Activated CD8-positive, alpha-beta memory T cell treated with anti-CD3 and anti-CD28 coated beads, Interleukin-2, amount 50 U/mL, for 4 hours (primary cell): ENCODE results near the gene RPL23.
A peak's percentile ranks its signal among the peaks of the same experiment; 100 is the strongest.

ENCODE experiments used
- DNase-seq: peaks from one replicate; pipeline ENCODE4 v3.0.0-alpha.2; 2020

RPL23 gene

DNA sequence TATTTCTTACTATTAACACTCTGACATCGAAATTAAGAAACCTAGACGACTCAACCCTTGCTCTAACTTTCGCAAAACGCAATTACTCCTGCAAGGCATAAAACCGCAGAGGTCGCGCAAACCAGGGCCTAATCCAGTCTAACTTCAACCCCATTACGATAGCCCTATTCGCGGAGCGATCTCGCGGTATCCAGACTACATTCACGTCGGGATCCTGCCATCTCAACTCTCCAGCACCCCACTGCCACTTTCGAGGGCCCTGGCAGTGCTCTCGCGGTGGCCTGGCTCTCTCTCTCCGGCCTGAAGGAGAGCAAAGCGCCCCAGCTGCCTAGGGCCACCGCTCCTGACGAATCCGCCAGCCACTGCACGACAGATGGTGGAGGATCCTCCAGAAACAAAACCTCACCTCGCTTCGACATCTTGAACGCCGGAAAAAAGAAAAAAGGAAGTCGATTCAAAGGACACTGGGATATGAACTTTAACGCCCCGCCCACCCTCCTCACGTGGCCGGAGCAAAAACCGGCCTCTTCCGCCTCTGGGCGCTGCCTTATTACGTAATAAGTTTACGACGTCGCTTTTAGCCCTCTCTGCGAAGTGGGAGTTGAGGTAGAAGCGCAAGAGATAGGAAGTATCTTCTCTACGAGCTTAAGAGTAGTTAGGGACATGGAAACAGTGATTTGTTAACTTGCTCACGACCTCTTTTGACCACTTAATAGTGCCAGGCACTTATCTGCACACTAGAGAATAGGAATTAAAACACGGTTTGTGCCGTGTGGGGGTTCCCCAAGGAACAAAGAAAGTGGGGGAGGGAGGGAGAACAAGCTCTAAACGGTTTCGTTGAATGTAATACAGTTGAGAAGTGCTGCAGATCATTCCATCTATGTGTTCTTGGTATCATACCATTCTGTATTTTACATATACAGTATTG is at the start of gene RPL23:
Gene RPL23 (minus strand): TSS at position 430 of the 928 bp plus-strand sequence. CDS start 11 bp downstream, at position 419.
- peak; percentile 89 for DNase-seq

GRCh38 chr17:38900978-38901656 is 47.6 kb upstream of the RPL23 start:
- peak; percentile 34 for DNase-seq

DNA sequence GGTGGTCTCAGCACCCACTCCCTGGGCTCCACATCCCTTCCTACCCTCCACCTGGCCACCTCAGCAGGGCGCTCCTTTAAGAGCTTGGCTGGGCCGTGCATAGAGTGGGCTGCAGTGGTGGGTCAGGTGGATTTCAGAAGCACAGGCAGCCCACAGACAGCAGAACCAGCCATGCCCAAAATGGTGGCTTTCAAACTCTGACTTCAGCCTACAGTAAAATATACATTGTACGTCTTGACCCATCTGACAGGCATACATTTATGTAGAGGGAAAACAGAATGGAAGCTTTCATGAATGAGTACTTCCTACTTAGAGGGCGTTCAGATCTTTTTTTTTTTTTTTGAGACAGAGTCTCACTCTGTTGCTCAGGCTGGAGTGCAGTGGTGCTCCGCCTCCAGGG is 45.9 kb upstream of the RPL23 start:
- DNase-seq, result no peak

- peak; percentile 92 for DNase-seq
These were observed 45.4 kb upstream of the RPL23 start for GRCh38 chr17:38898812-38899348.

DNA sequence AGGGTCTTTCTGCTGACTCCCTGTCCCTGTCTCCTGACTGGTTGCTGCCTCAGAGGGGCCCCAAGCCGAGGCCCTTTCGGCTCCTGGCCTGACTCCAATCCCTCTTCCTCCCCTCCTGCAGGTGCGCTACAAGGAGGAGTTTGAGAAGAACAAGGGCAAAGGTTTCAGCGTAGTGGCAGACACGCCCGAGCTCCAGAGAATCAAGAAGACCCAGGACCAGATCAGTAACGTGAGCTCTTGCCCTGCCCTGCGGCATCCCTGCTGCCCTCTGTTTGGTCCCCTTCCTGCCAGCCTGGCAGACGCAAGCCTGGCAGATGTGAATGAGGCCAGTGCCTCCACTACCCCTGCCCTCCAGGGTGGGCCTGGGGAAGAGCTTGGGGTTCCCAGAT is 44.8 kb upstream of the RPL23 start:
- no peak for DNase-seq

DNA sequence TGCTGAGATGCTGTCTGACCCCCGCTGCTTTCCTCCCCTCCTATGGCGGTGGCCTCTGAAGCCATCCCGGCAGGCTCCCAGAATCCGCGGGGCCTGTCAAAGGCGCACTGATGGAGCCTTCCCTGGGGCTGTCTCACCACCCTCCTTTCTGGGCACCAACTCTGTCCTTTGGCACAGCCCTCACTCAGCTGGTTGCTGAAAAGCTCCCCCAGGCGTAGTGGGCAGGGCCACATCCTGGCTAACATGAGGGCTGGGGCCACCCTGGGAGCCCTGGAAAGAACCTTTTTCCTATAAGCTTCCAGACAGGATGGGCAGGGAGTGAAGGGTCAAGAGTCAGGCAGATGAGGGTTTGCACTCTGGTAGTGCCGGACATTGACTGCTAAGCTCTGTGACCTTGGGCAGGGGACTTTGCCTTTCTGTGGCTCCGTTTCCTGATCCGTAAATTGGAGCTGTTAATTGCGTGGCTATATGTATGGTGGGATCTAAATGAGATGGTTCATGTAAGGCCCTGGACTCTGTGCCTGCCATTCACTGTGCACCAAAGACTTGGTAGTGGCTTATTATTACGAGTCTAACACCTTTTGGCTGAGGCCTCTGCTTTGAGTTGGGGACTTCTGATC is 44.3 kb upstream of the RPL23 start:
- no peak for DNase-seq

- no peak for DNase-seq
These were observed 43.7 kb upstream of the RPL23 start for GRCh38 chr17:38897176-38897575.

DNA sequence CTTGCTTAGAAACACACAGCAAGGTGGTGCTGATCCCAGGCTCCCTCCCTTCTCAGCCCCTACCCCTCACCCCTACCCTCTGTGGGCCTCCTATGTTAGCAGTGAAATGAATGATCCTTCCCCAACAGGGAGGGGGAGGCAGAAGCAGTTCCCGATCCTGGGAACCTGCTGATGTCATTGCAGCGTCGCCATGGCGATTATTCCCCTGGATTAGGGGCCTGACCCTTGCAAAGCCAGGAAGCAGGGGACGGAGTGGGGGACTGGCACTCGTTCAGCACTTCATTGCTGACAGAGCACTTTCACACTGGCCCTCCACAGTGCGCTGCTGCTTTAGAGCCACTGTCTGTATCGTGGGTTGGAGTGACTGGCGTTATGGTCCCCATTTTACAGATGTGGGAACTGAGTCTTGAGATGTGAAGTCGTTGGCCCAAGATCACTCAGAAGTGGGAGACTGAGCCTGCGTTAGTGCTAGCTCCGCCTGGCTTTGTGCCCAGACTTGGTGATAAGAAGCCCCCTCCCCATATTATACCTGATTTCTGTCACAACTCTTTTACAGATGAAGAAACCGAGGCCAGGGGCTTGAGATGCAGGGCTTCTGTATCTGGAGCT is 42.9 kb upstream of the RPL23 start:
- DNase-seq, result no peak

GRCh38 chr17:38894276-38894675 is 40.8 kb upstream of the RPL23 start:
- no peak for DNase-seq

DNA sequence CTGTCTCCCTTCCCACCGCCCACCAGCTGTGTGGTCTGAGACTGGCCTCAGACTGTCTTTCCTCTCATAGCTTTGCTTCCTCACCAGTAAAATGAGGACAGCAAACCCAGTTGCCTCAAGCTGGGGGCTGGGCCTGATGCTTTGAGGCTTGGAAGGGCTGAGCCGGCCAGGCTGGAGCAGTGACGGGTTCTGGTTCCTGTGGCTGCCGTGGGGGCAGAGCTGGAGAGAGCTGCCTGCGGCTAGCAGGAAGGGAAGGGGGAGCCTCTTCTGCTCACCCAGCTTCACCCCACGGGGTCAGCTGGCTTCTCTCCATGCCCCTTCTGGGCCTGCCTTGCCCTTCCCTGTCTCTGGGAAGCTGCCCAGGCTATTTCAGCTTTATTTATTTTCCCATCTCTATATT is 40.1 kb upstream of the RPL23 start:
- peak; percentile 44 for DNase-seq

DNA sequence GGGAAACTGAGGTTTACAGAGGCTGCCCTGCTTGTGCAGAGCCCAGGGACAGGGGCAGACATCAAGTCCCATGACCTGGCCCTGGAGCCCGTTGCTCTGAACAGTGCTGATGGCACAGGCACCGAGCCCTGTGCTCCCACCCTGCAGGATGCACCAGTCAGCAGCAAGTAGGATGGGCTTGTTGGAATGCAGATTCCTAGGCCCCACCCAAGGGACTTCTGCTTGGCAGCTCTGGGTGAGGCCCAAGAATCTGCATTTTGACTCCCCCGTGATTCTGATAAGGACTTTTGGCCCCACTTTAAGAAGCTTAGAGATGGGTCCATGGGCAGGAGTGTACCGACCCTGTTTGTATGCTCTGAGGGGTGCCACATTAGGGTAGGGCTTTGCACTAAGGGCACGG is 39.6 kb upstream of the RPL23 start:
- DNase-seq, result no peak

DNA sequence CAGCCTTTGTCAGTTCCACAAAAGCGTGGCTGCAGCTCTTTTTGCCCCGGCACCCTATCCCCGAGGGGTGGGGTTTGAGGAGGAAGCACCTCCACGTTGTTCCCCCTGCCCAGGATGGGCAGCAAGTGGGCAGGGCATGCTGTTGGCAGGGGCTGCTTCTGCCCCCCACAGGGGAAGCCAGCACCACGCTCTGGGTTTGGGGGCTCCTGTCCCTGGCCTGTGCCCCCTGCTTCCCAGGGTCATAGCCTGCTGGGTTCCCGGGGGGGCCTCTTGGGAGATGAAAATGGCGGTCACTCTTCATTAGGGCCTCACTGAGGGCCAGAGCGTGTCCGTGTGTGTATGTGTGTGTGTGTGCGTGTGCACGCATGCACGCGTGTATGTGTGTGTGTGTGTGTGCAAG is 39.1 kb upstream of the RPL23 start:
- DNase-seq, result no peak

DNA sequence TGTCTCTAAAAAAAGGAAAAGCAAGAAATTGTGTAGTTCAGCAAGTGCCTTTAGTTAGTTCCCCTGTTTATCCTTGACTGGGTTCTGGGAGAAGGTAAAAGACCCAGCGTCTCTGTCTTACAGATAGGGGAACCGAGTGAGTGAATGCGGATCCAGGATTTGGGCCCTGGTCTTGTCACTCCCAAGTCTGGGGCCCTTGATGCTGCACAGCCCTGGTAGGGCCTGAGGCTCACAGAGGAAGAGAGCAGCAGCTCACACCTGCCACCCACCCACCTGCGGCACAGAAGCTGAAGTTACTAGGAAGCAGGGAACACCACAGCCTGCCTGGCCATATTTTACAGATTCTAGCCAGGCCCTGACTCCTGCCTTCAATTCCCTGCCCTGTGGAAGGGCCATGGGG is 38.6 kb upstream of the RPL23 start:
- no peak for DNase-seq

- no peak for DNase-seq
These were observed 37.9 kb upstream of the RPL23 start for GRCh38 chr17:38891441-38891840.

DNA sequence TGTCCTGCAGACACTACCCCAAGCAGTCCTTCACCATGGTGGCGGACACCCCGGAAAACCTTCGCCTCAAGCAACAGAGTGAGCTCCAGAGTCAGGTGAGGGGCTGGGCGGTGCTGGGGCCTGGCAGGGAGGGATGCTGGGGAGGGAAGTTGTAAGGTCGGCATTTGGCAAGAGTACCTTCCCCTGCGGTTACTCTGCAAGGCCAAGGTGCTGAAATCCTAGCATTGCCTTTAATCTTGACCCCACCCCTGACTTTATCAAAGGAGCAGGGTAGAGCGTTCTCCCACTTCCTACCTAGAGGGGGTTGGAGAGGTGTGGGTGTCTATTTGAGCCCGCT is 36.9 kb upstream of the RPL23 start:
- no peak for DNase-seq

DNA sequence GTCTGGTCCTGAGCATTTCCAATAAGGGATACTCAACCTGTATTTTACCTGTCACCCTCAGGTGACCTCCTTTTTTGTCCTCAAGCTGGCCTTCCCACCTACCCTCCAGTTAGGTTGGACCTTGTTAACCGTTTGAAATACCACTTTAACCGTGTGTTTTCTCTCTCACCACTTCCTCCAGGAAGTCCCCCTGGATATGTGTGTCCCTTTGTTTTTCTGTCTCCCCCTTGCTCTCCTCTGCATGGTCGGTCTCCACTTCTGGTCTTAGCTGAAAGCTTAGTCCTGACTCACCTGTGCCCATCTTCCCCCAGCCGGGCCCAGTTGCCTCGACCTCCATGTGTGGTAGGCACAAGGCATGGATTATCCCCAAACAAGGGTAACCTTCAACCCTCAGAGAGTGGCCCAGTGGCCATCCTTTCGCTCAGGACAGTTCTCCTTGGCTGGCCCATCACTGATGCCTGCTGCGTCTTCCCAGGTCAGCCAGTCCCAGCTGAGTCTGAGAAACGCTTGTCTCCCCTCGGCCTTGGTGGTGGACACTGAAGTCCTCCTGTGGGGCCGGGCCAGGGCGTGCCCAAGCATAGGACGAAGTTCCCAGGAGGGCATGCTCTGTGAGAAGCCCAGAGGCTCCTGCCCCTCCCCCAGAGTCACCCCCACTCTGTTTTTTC is 36.4 kb upstream of the RPL23 start:
- DNase-seq, result no peak

GRCh38 chr17:38888842-38889241 is 35.3 kb upstream of the RPL23 start:
- no peak for DNase-seq

GRCh38 chr17:38886643-38887010 is 33.1 kb upstream of the RPL23 start:
- no peak for DNase-seq

GRCh38 chr17:38885728-38886642 is 32.5 kb upstream of the RPL23 start:
- DNase-seq, result no peak

DNA sequence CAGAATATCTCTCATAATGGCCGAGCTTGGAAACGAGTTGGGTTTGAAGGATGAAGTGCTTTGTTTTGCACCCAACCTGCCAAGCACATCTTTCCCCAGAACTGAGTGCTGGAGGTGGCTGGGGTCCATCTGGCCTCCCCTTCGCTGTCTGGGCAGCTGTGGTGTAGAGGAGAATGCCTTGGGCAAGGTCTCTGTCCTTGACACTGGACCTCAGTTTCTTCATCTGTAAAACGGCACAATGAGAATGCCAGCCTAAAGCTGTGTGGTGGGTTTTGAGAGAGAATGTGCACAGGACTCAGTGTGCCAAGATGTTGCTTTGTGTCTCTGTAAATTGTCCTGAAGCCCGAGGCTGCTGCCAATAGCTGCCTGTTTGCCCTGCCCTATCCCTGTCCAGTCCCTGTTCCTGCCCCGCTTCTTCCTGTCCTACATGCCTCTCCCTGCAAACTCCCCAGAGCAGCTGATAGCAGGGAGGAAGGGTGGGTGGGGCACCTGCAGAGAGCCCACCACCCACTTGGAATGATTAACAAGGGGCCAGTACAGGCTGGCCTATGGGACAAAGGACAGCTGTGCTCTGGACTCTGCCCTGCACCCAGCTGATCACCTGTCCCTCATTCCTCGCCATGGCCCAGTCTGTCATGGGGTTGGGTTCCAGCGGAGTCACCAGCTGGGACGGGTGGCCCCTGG is 31.7 kb upstream of the RPL23 start:
- DNase-seq, result no peak
